ENCODE results near the gene FOXI1.

- TF ChIP-seq CTCF (IDR thresholded peaks at IDR 0.05; ENCODE audit: insufficient read depth, low read depth, low read length) (no peak), EZH2 (IDR thresholded peaks at IDR 0.05; ENCODE audit: insufficient read depth, low read length) (no peak)
Observed at GRCh38 chr5:170137694-170138214, 32.1 kb downstream of the FOXI1 start.
